Measurements from ENCODE around the gene LTB. TPM values are rescaled to one million over a fixed set of nuclear protein-coding genes. Genes with fewer than 3 reads are reported as not detected.

The LTB gene
- total and polyA plus RNA-seq, 9 of the 15 experiments (the other 6 are each of a cell fraction or from before 2014, with no cell fraction given), result 0.07 to 0.51 TPM; not detected in 7

GRCh38 chr6:31547727-31548543 lies 34.3 kb downstream of the LTB start (continued):
- no peak for TF ChIP-seq NCOR1 (IDR thresholded peaks at IDR 0.05)
- no peak; the same call in 1 of the 2 replicates for TF ChIP-seq POLR2A (conservative IDR thresholded peaks at IDR 0.05)
- no peak for TF ChIP-seq ZNF140 (CRISPR knock-in tag; IDR thresholded peaks at IDR 0.05)
- no peak for TF ChIP-seq ZNF609 (CRISPR knock-in tag; IDR thresholded peaks at IDR 0.05; ENCODE audit: borderline replicate concordance)
- TF ChIP-seq TRIM24 (IDR thresholded peaks at IDR 0.05), result no peak
- no peak for TF ChIP-seq TSHZ1 (CRISPR knock-in tag; IDR thresholded peaks at IDR 0.05)
- TF ChIP-seq POLR2G (IDR thresholded peaks at IDR 0.05; ENCODE audit: low read depth, low read length), result peak; percentile 77
- 0 out of 4 replicates have a peak, but pooled peaks of 1 of the 2 experiments have one; percentile 15 for TF ChIP-seq MAZ (CRISPR knock-in tag; conservative IDR thresholded peaks at IDR 0.05 in 1 of 2, IDR thresholded peaks at IDR 0.05 in 1 of 2)
- TF ChIP-seq ZNF165 (CRISPR knock-in tag; IDR thresholded peaks at IDR 0.05; ENCODE audit: borderline replicate concordance), result no peak
- peak; percentile 60 for TF ChIP-seq USF1 (CRISPR knock-in tag; IDR thresholded peaks at IDR 0.05)
- TF ChIP-seq, protein P1, sequence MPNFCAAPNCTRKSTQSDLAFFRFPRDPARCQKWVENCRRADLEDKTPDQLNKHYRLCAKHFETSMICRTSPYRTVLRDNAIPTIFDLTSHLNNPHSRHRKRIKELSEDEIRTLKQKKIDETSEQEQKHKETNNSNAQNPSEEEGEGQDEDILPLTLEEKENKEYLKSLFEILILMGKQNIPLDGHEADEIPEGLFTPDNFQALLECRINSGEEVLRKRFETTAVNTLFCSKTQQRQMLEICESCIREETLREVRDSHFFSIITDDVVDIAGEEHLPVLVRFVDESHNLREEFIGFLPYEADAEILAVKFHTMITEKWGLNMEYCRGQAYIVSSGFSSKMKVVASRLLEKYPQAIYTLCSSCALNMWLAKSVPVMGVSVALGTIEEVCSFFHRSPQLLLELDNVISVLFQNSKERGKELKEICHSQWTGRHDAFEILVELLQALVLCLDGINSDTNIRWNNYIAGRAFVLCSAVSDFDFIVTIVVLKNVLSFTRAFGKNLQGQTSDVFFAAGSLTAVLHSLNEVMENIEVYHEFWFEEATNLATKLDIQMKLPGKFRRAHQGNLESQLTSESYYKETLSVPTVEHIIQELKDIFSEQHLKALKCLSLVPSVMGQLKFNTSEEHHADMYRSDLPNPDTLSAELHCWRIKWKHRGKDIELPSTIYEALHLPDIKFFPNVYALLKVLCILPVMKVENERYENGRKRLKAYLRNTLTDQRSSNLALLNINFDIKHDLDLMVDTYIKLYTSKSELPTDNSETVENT (CRISPR knock-in tag; IDR thresholded peaks at IDR 0.05), result peak; percentile 66; the same call in 1 of the 2 replicates
- TF ChIP-seq ZBTB9 (CRISPR knock-in tag; IDR thresholded peaks at IDR 0.05), result 0 out of 2 replicates have a peak, but pooled peaks have one; percentile 71
- TF ChIP-seq HMGN3 (IDR thresholded peaks at IDR 0.05; ENCODE audit: borderline replicate concordance, extremely low read depth, insufficient read length, low read depth, low read length), result no peak

Data from K562 (cell line).